Measurements from ENCODE around the gene SSR1.

- TF ChIP-seq MAX (IDR thresholded peaks at IDR 0.05) (no peak), REST (IDR thresholded peaks at IDR 0.05) (no peak), ZBTB33 (IDR thresholded peaks at IDR 0.05) (no peak), SP1 (IDR thresholded peaks at IDR 0.05) (no peak), HNF4G (IDR thresholded peaks at IDR 0.05) (no peak)
Observed at GRCh38 chr6:7316658-7317533, 3.9 kb upstream of the SSR1 start.

All from liver (tissue), 2 donors.